GM19099 (cell line): Measurements from ENCODE around the gene ANO6.

Experiments used
- POLR2A ChIP-seq: IDR thresholded peaks from 3 replicates; pipeline ENCODE4 v1.6.1; 2011; ENCODE audit warnings: low read depth; ENCODE audit not compliant: insufficient read length; ENCODE audit errors: extremely low read depth

ANO6 gene

DNA sequence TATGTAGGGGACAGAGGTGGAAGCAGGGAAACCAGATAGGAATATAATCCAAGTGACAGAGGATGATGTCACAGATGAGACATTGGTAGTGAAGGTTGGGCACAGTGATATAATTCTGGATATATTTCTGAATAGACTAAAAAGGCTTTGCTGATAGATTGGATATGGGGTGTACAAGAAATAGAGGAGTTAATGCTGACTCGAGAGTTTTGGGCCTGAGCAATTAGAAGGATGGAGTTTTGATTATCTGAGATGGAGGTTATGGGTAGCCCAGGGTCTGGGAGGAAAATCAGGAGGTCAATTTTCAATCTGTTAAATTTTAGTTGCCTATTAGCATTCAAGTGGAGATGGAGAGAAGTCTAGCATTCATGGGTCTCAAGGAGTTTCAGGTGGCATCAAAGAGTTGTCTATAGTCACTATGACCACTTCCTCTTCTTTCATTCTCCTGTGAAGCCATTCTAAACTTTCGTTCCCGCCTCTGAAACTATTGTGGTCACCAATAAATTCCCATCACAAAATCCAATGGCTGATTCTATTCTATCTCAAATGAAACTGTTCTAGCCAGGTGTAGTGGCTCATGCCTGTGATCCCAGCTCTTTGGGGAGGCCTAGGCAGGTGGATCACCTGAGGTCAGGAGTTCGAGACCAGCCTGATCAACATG, 10.6 kb upstream of the ANO6 start:
- no peak for TF ChIP-seq POLR2A

DNA sequence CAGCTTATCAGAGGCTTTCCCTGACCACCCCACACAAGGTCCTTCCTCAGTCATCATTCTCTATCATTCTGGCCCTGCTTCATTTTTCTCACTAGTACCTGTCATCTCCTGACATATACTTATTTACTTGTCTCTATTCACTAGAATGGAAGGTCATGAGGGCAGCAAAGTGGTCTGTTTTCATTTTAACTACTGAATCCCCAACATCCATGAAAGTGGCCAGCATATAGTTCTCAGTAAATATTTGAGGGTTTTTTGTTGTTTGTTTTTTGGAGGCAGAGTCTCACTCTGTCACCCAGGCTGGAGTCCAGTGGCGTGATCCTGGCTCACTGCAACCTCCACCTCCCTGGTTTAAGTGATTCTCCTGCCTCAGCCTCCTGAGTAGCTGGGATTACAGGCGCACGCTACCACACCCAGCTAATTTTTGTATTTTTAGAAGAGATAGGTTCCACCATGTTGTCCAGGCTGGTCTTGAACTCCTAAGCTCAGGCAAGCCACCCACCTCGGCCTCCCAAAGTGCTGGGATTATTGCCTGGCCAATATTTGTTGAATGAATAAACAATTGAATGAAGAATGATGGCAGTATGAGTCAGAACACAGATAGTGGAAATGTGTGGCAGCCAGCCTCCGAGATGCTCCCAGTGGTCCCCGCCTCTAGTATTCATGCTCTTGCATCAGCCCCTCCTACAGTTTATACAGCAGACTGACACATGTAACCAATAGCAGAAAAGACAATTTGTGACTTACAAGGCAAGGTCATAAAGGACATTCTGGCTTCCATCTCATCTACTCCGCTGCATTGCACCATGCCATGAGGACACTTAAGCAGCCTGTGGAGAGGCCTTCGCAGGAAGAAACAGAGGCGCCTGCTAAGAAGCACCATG, 7.0 kb upstream of the ANO6 start:
- TF ChIP-seq POLR2A, result no peak

DNA sequence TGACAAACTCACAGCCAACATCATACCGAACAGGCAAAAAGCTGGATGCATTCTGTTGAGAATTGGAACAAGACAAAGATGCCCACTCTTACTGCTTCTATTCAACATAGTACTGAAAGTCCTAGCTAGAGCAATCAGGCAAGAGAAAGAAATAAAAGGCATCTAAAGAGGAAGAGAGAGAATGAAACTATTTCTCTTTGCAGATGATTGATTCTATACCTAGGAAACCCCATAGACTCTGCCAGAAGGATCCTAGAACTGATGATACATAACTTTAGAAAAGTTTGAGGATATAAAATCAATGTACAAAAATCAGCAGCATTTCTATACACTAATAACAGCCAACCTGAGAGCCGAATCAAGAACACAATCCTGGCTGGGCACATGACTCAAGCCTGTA, 6.1 kb upstream of the ANO6 start:
- TF ChIP-seq POLR2A, result no peak

DNA sequence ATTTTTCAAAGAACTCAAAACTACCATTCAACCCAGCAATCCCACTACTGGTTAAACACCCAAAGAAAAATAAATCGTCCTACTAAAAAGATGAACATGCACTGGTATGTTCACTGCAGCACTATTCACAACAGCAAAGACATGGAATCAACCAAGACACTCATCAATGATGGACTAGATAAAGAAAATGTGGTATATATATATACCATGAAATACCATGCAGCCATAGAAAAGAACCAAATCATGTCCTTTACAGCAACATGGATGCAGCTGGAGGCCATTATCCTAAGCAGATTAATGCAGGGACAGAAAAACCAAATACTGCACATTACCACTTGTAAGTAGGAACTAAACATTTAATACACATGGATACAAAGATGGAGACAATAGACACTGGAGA, 3.8 kb upstream of the ANO6 start:
- no peak for TF ChIP-seq POLR2A

DNA sequence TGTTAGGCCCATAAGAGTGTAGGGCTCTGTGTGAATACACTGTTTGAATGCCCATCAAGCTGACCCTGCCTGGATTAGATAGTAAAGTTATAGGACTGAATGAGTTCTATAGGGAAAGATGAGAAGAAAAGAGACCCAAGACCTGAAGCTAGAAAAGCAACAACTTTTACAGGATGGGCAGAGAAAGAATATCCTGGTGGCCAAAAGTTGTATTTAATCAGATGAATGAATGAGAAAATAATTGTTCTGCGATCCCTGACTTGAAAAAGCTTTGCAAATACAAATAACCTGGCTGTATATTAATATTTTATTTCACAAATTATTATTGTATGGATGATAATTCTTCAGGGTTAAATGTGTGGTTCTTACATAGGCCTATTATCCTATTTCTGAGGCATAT, 2.8 kb upstream of the ANO6 start:
- no peak for TF ChIP-seq POLR2A

DNA sequence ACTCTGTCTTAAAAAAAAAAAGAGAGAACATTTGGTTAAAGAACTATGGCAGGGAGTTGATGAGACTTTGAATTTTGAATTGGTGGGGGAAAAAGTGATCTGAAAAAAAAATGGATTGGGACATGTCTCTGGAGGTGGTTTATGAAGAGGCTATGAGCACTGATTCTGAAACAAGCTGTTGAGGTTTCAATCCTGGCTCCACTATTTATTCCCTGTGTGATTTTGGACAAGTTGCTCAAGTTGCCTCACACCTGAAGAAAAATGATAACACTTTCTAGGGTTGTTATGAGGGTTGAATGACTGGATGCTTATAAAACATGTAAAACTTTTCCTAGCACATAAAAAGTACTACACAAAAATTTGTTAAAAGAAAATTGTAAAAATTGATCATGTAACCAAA, 1.8 kb upstream of the ANO6 start:
- TF ChIP-seq POLR2A, result no peak

DNA sequence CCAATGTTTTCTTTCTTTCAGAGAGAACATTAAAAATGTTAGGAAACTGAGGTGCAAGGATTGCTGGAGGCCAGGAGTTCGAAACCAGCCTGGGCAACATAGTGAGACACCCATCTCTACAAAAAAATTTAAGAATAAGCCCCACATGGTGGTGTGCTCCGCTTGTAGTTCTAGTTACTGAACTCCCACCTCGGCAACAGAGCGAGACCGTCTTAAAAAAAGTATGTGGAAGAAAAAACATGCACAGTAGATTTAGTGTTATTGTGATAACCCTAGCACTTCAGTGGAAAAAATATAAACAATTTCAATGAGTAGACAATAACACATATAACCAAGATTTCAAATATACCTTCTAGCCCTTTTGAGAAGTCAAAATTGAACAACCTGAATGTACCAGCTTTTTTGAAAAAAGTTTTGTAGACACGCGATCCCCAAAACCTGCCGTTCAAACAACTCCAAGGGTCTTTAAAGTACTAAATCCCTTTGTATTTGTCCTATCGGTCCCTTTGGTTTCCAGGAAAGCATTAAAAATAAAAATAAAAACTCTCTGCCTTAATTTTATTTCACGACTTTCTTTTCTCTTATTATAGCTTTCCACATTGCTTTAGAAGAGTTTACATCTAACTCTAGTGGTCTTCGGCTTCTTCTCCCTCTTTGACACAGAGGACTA, 1.0 kb upstream of the ANO6 start:
- no peak for TF ChIP-seq POLR2A

DNA sequence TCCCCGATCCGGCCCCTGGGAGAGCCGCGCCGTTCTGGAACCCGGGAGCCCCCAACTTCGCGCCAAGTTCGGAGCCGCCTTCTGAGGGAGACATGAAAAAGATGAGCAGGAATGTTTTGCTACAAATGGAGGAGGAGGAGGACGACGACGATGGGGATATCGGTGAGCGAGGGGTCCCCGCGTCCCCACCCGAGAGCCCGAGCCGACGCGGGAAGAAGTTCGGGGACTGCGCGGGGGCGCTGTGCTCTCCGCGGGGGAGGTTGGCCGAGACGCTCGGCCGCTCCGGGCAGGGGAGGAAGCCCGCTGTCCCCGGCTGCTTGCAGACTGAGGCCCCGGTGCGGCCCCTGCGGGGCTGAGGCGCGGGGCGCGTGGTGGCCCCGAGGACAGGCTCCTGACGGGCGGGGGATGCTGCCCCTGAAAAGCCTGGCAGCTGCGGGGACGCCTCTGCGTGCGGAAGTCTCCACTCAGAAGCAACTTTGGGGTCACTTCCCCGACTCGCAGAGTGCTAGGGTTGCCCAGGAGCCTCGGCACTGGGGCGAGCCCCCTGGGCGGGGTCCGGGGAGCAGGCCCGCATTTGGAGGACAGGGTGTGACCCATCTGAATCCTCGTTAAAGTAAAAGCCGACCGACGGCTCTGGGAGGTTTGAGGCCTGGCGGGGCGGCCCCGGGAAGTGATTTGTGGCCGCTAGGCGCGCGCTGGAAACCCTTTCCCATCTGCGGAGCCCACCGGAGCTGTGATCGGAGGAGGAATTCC, 511 bp downstream of the ANO6 start:
- TF ChIP-seq POLR2A, result no peak

DNA sequence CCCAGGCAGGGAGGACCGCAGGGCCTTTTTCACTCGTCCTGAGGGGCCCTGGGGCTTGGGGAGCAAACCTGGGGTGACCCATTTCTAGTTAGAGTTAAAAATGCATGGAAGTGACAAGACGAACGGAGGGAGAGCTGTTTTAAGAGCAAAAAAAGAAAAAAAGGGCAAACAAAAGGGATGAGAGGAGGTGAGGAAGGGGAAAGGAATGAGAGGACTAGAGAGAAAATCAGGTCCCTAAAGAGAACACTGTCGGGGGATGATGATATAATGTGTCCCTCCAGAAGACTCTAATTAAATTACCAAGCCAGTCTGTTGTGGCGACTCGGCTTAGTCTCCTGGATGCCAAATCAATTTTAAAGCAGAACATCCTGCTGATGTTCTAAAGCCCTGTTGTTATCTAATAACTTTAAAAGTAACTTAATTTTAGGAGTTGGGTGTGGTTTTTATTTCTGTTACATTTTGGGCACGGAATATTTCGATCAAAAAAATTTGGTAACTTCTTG, 1.1 kb downstream of the ANO6 start:
- no peak for TF ChIP-seq POLR2A

DNA sequence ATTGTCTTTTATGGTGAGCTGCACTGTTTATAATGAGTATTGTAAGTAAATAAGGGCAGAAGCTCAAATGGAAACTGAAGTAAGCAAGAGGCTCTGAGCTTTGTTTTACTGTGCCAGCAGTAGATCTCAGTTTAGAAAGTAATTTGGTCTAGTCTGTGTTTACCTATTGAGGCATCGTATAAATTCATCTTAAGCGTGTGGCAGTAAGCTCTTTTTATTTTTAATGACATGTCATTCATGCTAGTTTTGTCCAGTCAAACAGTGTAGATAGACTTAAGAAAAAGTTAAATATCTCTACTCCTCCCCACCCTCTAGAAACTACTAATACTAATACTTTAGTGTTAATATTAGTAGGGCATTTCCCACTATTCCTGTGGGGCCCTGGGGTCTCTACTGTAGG, 2.0 kb downstream of the ANO6 start:
- no peak for TF ChIP-seq POLR2A

DNA sequence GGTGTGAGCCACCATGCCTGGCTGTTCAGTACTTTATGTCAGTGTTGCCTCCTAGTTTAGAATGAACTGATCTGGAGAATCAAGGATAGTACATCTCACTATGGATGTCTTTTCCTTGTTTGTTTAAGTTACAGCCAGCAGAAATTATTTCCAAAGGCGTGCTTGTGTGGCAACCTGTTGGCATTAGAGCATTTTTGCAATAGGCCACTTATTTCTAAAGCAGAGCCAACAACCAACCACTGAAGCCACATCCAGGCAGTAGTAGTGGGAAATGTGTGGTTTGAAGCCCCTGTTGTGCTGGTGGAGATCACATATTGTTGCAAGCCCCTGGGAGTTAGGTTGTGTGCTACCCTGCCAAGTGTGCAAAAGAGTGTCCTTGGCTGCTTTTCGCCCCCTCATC, 3.7 kb downstream of the ANO6 start:
- TF ChIP-seq POLR2A, result no peak

DNA sequence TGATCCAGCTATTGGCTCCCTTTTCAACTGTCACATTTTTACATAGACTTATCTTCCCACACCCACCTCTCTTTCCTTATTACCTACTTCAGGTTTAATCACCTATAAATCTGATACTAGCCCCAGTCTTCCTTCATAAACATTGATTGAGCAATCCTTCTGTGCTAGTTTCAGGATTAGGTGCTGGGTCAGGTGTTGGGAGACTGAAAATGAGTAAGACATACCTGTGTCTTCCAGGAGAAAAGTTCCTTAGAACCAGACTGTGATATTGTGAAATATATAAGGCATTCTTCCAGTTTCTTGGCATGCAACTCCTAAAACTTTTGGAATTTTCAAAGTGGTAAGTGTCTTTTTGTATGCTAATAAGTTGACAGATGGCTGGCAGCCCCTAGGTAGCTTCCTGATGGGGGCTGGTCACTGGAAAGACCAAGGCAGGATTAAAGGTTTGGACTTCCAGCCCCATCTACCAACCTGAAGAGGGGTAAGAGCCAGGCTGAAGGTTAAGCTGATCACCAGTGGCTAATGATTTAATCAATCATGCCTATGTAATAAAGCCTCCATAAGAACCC, 4.6 kb downstream of the ANO6 start:
- no peak for TF ChIP-seq POLR2A

DNA sequence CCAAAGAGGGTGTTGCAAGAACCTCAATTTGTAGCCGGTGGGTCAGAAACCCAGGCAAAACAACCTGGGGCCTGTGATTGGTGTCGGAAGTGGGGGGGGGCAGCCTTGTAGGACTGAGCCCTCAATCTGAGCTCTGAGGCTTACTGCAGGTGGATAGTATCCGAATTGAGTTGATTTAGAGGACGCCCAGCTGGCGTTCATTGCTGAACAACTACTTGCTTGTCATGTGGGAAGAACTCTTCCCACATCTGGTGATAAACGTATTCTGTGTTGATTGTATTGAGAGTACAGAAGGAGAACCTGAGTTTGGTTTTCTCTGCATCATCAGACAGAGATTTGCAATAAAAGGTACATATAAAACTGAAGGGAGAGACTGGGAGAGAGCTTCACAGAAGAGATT, 5.1 kb downstream of the ANO6 start:
- no peak for TF ChIP-seq POLR2A

DNA sequence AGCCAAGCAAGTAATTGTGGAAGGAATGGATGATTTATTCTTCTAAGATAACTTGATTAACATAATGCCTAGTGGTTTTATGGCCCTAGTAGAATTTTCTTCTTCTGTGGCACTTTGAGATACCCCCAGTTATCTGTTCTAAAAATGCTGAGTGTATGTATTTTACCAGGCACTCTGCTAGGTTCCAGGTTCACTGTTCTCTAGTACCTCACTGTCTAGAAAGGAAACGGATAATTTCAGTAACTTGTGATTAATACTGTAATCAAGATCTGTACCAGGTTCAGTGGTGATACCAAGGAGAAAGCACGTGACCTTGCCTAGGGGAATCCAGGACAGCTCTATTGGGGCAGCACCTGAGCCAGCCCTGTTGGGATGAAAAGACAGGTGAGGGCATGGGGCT, 8.0 kb downstream of the ANO6 start:
- TF ChIP-seq POLR2A, result no peak

DNA sequence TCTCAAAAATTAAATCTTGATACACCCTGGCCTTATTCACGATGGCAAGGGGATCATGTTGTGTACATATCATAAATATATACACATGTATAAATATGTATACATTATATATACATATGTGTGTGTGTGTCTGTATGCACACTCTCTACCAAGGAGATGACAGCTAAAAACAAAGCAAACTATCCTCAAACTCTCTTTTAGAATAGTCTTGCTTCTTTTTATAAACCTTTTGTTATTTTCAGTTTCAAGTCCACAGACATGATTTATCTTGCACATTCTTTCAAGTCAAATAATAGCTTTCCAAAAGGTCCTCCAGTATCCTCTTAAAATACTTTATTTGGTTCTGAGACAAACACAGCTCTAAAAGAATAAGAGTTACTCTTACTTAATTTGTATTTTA, 8.4 kb downstream of the ANO6 start:
- TF ChIP-seq POLR2A, result no peak
